Smooth muscle cell of the brain vasculature (primary cell): ENCODE data around the gene CDK9.
"Not testable (repeated sequence)": the region's sequence is repeated elsewhere in the genome, so short reads cannot be mapped to it uniquely, and the experiment has no call there.

Experiments used
- DNase-seq: peaks from one replicate; pipeline ENCODE4 v3.0.0-alpha.2; 2012; ENCODE audit warnings: low read depth, low spot score

CDK9 gene

DNA sequence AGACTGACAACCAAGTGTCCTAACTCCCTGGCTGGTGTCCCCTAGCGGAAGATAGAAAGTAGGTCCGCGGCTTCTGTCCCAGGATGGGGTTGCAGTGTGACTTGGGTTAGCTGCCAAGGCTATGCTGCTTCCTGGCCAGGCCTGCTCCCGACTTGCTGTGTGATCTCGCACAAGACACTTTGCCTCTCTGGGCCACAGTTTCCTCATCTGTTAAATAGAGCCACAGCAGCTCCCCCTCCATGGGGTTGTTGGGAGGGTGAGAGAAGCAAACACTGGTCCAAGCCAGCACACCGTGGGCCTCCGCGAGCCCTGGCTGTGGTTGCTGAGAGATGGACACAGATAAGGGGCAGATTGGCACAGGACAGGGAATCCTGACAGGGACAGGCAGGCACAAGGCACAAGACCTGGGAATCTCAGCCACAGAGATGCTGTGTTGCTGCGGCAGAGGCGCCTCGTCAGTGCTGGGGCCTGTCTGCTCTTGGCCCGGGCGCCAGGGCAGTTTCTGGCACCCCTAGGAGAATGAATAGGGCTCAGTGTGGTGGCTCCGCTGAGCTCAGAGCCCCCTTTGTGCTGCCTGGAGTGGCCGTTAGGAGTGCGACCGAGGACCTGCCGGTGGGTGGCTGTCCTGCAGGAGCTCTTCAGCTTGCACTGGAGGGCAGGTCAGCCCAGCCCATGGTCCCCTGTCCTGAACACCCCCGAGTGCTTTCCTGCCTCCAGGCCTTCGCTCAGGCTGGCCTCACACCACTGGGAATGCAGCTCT lies 5.5 kb upstream of the CDK9 start:
- DNase-seq: no peak

DNA sequence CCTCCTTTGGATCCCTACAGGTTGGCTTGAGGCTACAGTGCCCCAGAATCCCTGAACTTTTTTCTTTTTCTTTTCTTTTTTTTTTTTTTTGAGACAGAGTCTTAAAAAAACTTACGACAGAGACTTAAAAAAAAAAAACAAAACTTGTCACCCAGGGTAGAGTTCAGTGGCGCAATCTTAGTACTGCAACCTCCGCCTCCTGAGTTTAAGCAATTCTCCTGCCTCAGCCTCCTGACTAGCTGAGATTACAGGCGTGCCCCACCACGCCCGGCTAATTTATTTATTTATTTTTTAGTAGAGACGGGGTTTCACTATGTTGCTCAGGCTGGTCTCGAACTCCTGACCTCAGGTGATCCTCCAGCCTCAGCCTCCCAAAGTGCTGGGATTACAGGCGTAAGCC lies 4.9 kb upstream of the CDK9 start:
- DNase-seq: not testable (repeated sequence)

GRCh38 chr9:127781806-127782205 lies 4.0 kb upstream of the CDK9 start:
- no peak for DNase-seq

GRCh38 chr9:127783111-127784008 lies 2.5 kb upstream of the CDK9 start:
- DNase-seq: no peak

GRCh38 chr9:127785023-127785932 lies 556 bp upstream of the CDK9 start:
- DNase-seq: no peak

GRCh38 chr9:127786773-127787104 lies 905 bp downstream of the CDK9 start:
- no peak for DNase-seq

GRCh38 chr9:127788337-127789011 lies 2.6 kb downstream of the CDK9 start:
- no peak for DNase-seq

DNA sequence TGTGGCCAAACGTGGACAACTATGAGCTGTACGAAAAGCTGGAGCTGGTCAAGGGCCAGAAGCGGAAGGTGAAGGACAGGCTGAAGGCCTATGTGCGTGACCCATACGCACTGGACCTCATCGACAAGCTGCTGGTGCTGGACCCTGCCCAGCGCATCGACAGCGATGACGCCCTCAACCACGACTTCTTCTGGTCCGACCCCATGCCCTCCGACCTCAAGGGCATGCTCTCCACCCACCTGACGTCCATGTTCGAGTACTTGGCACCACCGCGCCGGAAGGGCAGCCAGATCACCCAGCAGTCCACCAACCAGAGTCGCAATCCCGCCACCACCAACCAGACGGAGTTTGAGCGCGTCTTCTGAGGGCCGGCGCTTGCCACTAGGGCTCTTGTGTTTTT lies 3.3 kb downstream of the CDK9 start:
- no peak for DNase-seq

GRCh38 chr9:127790094-127790855 lies 4.4 kb downstream of the CDK9 start:
- no peak for DNase-seq

DNA sequence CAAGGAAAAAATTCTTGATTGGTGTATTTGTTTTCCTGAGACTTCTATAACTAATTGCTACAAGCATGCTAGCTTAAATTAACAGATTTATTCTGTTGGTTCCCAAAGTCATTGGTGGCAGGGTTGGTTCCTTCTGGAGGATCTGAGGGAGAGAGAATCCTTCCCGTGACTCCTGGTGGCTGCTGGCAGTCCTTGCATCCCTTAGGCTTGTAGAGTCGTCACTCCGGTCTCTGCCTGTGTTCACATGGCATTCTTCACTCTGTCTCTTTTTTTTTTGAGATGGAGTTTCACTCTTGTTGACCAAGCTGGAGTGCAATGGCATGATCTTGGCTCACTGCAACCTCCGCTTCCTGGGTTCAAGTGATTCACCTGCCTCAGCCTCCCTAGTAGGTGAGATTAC lies 5.3 kb downstream of the CDK9 start:
- no peak for DNase-seq

DNA sequence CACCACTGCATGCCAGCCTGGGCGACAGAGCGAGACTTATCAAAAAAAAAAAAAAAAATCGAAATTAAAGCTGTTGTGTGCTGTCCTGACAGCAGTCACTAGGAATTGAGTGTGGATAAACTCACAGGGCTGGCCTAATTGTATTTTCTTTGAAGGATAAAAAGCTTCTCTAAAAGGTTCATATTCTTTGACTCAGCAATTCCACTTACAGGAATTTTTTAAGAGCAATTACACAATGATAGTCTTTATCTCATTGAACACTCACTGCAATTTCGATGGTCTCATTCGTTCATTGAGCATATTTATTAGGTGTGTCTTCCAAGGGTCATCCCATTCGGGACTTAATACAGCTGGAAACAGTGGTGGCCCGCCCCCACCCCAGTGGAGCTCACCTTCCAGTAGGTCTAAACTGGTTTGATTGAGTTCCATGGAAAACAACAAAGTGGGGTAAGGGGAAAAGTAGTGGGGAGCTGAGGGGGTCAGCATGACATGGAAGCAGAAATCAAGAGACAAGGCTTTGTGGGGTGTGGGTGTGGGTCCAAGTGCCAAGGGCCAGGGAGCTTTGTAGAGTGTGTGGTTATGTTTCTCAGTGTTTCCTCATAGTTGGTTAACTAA lies 6.7 kb downstream of the CDK9 start:
- DNase-seq: no peak

- no peak for DNase-seq
Observed at GRCh38 chr9:127793093-127793708, 7.4 kb downstream of the CDK9 start.

DNA sequence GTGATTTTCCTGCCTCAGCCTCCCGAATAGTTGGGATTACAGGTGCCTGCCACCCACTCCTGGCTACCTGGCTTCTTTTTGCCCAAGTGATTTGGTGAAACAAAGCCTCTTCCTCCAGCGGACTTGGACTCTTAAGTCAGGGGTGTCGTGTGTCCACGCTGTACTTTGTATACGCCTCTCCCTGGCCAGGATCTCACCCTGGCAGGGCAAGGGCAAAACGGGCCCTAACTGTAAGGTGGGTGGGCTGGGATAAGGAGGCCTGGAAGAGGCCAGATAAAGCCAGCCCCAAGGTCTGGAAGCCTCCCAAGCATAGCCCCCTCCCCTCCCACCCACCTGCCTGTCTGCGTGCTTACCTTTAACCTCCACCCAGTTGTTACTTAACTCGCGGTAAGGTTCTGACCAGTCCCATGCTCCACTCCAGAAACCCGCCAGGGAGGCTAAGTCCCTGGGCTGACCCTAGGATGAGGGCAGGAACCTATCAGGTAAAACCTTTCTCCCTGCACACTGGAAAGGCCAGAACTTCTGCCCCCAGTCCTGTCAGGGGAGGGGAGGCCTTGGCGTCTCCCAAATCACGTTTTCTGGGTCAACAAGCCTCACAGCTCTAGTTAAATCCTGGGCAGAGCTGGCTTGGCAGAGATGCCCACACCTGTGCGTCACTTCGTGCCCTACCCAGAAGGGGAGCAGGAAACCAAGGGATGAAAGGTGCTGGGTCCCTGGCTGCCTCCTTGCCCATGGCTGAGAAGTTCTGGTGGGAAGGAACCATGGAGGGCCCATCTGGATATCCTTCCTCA lies 8.4 kb downstream of the CDK9 start:
- no peak for DNase-seq

- no peak for DNase-seq
Observed at GRCh38 chr9:127796225-127796813, 10.5 kb downstream of the CDK9 start.

- DNase-seq: no peak
Observed at GRCh38 chr9:127796852-127797370, 11.1 kb downstream of the CDK9 start.

DNA sequence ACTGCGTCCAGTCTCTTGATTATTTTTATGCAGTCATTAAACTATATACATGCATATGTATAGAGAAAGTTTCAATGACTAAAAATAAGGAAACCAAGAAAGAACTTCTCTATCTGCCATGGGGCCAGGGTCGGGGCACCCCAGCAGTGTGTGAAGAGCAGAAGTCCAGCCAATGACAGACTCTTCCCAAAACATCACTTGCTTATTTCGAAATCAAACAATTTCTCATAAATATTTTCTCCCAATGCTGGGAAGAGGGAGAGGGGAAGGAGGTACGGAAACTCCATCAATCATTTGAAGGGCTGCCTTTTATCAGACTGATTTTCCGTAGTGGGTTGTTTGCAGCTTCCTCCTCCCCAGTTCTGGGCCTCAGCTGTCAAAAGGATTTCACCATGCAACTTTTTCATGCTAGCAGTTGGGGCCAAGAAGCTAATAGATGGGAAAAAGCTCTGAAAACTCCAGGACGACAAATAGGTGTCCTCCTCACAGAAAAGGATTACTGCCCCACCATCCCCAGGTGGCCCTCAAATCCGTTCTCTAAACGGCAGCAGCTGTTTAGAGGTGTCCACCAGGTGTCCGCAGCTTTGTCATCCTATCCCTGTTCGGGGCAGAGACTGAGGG lies 16.2 kb downstream of the CDK9 start:
- no peak for DNase-seq

GRCh38 chr9:127802576-127803443 lies 17.0 kb downstream of the CDK9 start, which contains the start of gene FPGS:
Gene FPGS, plus strand, starts transcription at chr9:127802882. Its CDS starts 43 bp downstream, at chr9:127802925.
- no peak for DNase-seq
